ENCODE results near the gene LRRC34. TPM values are rescaled to one million over a fixed set of nuclear protein-coding genes. Genes with fewer than 3 reads are reported as not detected.

The LRRC34 gene
- total RNA-seq (not detected), polyA plus RNA-seq (under 1 TPM in 3 of 4 donors, not detected in 1; 0.06 to 0.62 (median 0.21) TPM)

- peaks cover 0 to 14% (median 6%) of the 10 kb centered on the region in 7 donors for H3K9me3 Mint-ChIP-seq
- peak within 1 kb of the TSS; percentile 86 to 93 (median 87) for H3K4me3 Mint-ChIP-seq
- H3K27me3 Mint-ChIP-seq, result peaks cover 41% of the 10 kb centered on the region
- peaks cover 12 to 29% (median 14%) of the 10 kb centered on the region in 4 donors for H3K4me1 Mint-ChIP-seq
- H3K36me3 Mint-ChIP-seq, result no peaks in the 10 kb centered on the region
- no peak within 1 kb of the TSS for H3K27ac ChIP-seq (ENCODE audit: insufficient read depth, low read length, poor library complexity, severe bottlenecking)
- H3K27me3 ChIP-seq (ENCODE audit: control insufficient read depth, insufficient read depth, low read length), result peaks cover 3% of the 10 kb centered on the region
- H3K36me3 ChIP-seq (ENCODE audit: control insufficient read depth, insufficient read depth, low read length), result no peaks in the 10 kb centered on the region
- H3K9me3 ChIP-seq (ENCODE audit: control insufficient read depth in 2 of 2, low read length in 2 of 2), result peaks cover 12 to 14% of the 10 kb centered on the region in 2 experiments
- peak within 1 kb of the TSS; percentile 80 for H3K4me3 ChIP-seq (ENCODE audit: low read depth, low read length)
- peak within 1 kb of the TSS; percentile 62 to 79 (median 70) for H3K27ac Mint-ChIP-seq
- ATAC-seq (ENCODE audit: low read depth in 2 of 2), result peak; percentile 50 to 59
- H3K4me1 ChIP-seq (ENCODE audit: control insufficient read depth, insufficient read depth, low read length, poor library complexity, severe bottlenecking), result peaks cover 27% of the 10 kb centered on the region
- DNase-seq, result peak; percentile 40 to 84 (median 45)
These were observed at the start of gene LRRC34, which contains the start of gene LRRIQ4 for GRCh38 chr3:169812332-169813235. LRRC34 (minus strand) TSS chr3:169812904; CDS start chr3:169812548, 356 bp downstream. LRRIQ4 (plus strand) TSS chr3:169812870; CDS start chr3:169821922, 9,052 bp downstream.

DNA sequence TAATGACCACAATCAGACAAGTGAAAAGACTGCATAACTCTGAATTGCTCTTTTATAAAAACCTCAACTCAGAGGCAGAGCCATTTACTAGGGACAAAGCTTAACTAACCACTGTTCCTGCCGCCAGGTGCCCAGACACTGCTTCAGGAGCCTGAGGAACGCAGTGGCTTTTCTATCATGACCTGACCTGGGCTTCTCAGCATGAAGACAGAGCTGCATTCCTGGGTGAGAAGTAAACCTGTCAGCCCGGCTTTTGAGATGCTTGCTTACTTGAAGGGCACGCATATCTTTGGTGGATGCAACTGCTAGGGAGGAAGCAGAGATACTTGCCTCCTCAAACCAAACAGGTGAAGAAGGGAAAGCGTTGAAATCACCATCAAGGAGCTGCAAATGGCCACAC, 49.2 kb upstream of the LRRC34 start:
- Mint-ChIP-seq H3K27me3 (peaks cover 8% of the 10 kb centered on the region), H3K9me3 (no peaks in the 10 kb centered on the region), H3K36me3 (no peaks in the 10 kb centered on the region), H3K4me1 (peaks cover 2 to 26% (median 8%) of the 10 kb centered on the region in 4 donors), H3K27ac (no peak overlapping the region), H3K4me3 (no peak overlapping the region)
- Histone ChIP-seq H3K27ac (ENCODE audit: insufficient read depth, low read length, poor library complexity, severe bottlenecking) (no peak overlapping the region), H3K36me3 (ENCODE audit: control insufficient read depth, insufficient read depth, low read length) (no peaks in the 10 kb centered on the region), H3K9me3 (ENCODE audit: control insufficient read depth in 2 of 2, low read length in 2 of 2) (no peaks in the 10 kb centered on the region), H3K27me3 (ENCODE audit: control insufficient read depth, insufficient read depth, low read length) (peaks cover 4% of the 10 kb centered on the region), H3K4me1 (ENCODE audit: control insufficient read depth, insufficient read depth, low read length, poor library complexity, severe bottlenecking) (peaks cover 8% of the 10 kb centered on the region), H3K4me3 (ENCODE audit: low read depth, low read length) (no peak overlapping the region)
- DNase-seq, result no peak
- ATAC-seq (ENCODE audit: low read depth in 2 of 2), result no peak

GRCh38 chr3:169857811-169858210, 45.1 kb upstream of the LRRC34 start:
- H3K4me1 Mint-ChIP-seq, result peaks cover 0 to 4% (median 0%) of the 10 kb centered on the region in 4 donors
- no peaks in the 10 kb centered on the region for H3K36me3 Mint-ChIP-seq
- no peaks in the 10 kb centered on the region for H3K4me1 ChIP-seq (ENCODE audit: control insufficient read depth, insufficient read depth, low read length, poor library complexity, severe bottlenecking)

GRCh38 chr3:169855514-169855913, 42.8 kb upstream of the LRRC34 start:
- ATAC-seq (ENCODE audit: low read depth in 2 of 2) (no peak), DNase-seq (no peak)
- Histone ChIP-seq H3K36me3 (ENCODE audit: control insufficient read depth, insufficient read depth, low read length) (no peaks in the 10 kb centered on the region), H3K9me3 (ENCODE audit: control insufficient read depth in 2 of 2, low read length in 2 of 2) (no peaks in the 10 kb centered on the region), H3K4me3 (ENCODE audit: low read depth, low read length) (no peak overlapping the region), H3K27ac (ENCODE audit: insufficient read depth, low read length, poor library complexity, severe bottlenecking) (no peak overlapping the region), H3K27me3 (ENCODE audit: control insufficient read depth, insufficient read depth, low read length) (peaks cover 7% of the 10 kb centered on the region), H3K4me1 (ENCODE audit: control insufficient read depth, insufficient read depth, low read length, poor library complexity, severe bottlenecking) (no peaks in the 10 kb centered on the region)
- H3K4me1 Mint-ChIP-seq, result no peaks in the 10 kb centered on the region
- no peak overlapping the region for H3K4me3 Mint-ChIP-seq
- H3K27ac Mint-ChIP-seq, result no peak overlapping the region
- H3K9me3 Mint-ChIP-seq, result no peaks in the 10 kb centered on the region
- H3K27me3 Mint-ChIP-seq, result peaks cover 31% of the 10 kb centered on the region
- H3K36me3 Mint-ChIP-seq, result no peaks in the 10 kb centered on the region

More at GRCh38 chr3:169857811-169858210, 45.1 kb upstream of the LRRC34 start:
- no peak overlapping the region for H3K27ac Mint-ChIP-seq
- Histone ChIP-seq H3K4me3 (ENCODE audit: low read depth, low read length) (no peak overlapping the region), H3K27me3 (ENCODE audit: control insufficient read depth, insufficient read depth, low read length) (peaks cover 7% of the 10 kb centered on the region), H3K9me3 (ENCODE audit: control insufficient read depth in 2 of 2, low read length in 2 of 2) (no peaks in the 10 kb centered on the region), H3K36me3 (ENCODE audit: control insufficient read depth, insufficient read depth, low read length) (no peaks in the 10 kb centered on the region), H3K27ac (ENCODE audit: insufficient read depth, low read length, poor library complexity, severe bottlenecking) (no peak overlapping the region)
- no peak overlapping the region for H3K4me3 Mint-ChIP-seq
- H3K27me3 Mint-ChIP-seq, result peaks cover 29% of the 10 kb centered on the region
- no peak for DNase-seq
- ATAC-seq (ENCODE audit: low read depth in 2 of 2), result no peak
- H3K9me3 Mint-ChIP-seq, result no peaks in the 10 kb centered on the region

GRCh38 chr3:169850618-169851017, 37.9 kb upstream of the LRRC34 start:
- no peaks in the 10 kb centered on the region for H3K9me3 Mint-ChIP-seq
- no peaks in the 10 kb centered on the region for H3K36me3 Mint-ChIP-seq
- no peak for ATAC-seq (ENCODE audit: low read depth in 2 of 2)

DNA sequence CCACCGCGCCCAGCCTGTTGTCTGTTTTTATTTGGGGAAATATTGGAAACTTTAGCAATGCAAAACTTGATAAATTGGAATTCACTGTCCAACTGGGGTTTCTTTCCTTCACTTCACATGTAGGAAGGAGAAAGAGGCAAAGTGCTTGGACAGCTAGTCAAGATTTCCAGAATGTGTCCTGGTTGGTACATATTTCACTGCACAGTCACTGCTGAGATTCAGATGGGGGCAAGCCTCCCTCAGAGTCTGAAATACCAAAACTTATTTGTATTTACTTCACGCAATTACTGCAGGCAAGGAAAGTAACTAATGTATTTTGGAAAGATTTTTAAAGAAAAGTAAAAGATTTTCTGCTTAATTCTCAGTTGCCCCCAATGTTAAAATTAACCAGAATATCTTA, 36.0 kb upstream of the LRRC34 start:
- H3K36me3 Mint-ChIP-seq, result no peaks in the 10 kb centered on the region
- Histone ChIP-seq H3K27me3 (ENCODE audit: control insufficient read depth, insufficient read depth, low read length) (no peaks in the 10 kb centered on the region), H3K27ac (ENCODE audit: insufficient read depth, low read length, poor library complexity, severe bottlenecking) (no peak overlapping the region), H3K36me3 (ENCODE audit: control insufficient read depth, insufficient read depth, low read length) (no peaks in the 10 kb centered on the region), H3K4me3 (ENCODE audit: low read depth, low read length) (no peak overlapping the region), H3K9me3 (ENCODE audit: control insufficient read depth in 2 of 2, low read length in 2 of 2) (no peaks in the 10 kb centered on the region), H3K4me1 (ENCODE audit: control insufficient read depth, insufficient read depth, low read length, poor library complexity, severe bottlenecking) (no peaks in the 10 kb centered on the region)
- ATAC-seq (ENCODE audit: low read depth in 2 of 2) (no peak), DNase-seq (no peak)
- no peak overlapping the region for H3K27ac Mint-ChIP-seq
- no peaks in the 10 kb centered on the region for H3K9me3 Mint-ChIP-seq
- H3K4me1 Mint-ChIP-seq, result no peaks in the 10 kb centered on the region
- no peak overlapping the region for H3K4me3 Mint-ChIP-seq
- peaks cover 36% of the 10 kb centered on the region for H3K27me3 Mint-ChIP-seq

More at GRCh38 chr3:169850618-169851017, 37.9 kb upstream of the LRRC34 start:
- Mint-ChIP-seq H3K27ac (no peak overlapping the region), H3K4me1 (no peaks in the 10 kb centered on the region), H3K4me3 (no peak overlapping the region), H3K27me3 (peaks cover 33% of the 10 kb centered on the region)
- Histone ChIP-seq H3K9me3 (ENCODE audit: control insufficient read depth in 2 of 2, low read length in 2 of 2) (no peaks in the 10 kb centered on the region), H3K27ac (ENCODE audit: insufficient read depth, low read length, poor library complexity, severe bottlenecking) (no peak overlapping the region), H3K4me3 (ENCODE audit: low read depth, low read length) (no peak overlapping the region), H3K4me1 (ENCODE audit: control insufficient read depth, insufficient read depth, low read length, poor library complexity, severe bottlenecking) (no peaks in the 10 kb centered on the region), H3K36me3 (ENCODE audit: control insufficient read depth, insufficient read depth, low read length) (no peaks in the 10 kb centered on the region), H3K27me3 (ENCODE audit: control insufficient read depth, insufficient read depth, low read length) (peaks cover 1% of the 10 kb centered on the region)
- DNase-seq, result no peak

GRCh38 chr3:169847896-169848295, 35.2 kb upstream of the LRRC34 start:
- H3K36me3 ChIP-seq (ENCODE audit: control insufficient read depth, insufficient read depth, low read length), result no peaks in the 10 kb centered on the region
- Mint-ChIP-seq H3K4me3 (no peak overlapping the region), H3K27ac (no peak overlapping the region), H3K4me1 (no peaks in the 10 kb centered on the region), H3K27me3 (peaks cover 28% of the 10 kb centered on the region), H3K9me3 (no peaks in the 10 kb centered on the region), H3K36me3 (no peaks in the 10 kb centered on the region)
- no peaks in the 10 kb centered on the region for H3K9me3 ChIP-seq (ENCODE audit: control insufficient read depth in 2 of 2, low read length in 2 of 2)
- H3K27ac ChIP-seq (ENCODE audit: insufficient read depth, low read length, poor library complexity, severe bottlenecking), result no peak overlapping the region
- DNase-seq, result no peak
- H3K4me1 ChIP-seq (ENCODE audit: control insufficient read depth, insufficient read depth, low read length, poor library complexity, severe bottlenecking), result no peaks in the 10 kb centered on the region
- H3K4me3 ChIP-seq (ENCODE audit: low read depth, low read length), result no peak overlapping the region
- ATAC-seq (ENCODE audit: low read depth in 2 of 2), result no peak
- no peaks in the 10 kb centered on the region for H3K27me3 ChIP-seq (ENCODE audit: control insufficient read depth, insufficient read depth, low read length)
